22Rv1 (cell line): ENCODE results near the gene CLEC16A.

ENCODE experiments used
- CTCF ChIP-seq: fragments of 450-650 bp; IDR thresholded peaks from 2 replicates; pipeline ENCODE4 v1.5.1; 2017; ENCODE audit warnings: mild to moderate bottlenecking
- ZFX ChIP-seq: fragments of 450-650 bp; IDR thresholded peaks from 2 replicates; pipeline ENCODE4 v1.6.1; 2017; ENCODE audit warnings: antibody characterized with exemption, borderline replicate concordance

DNA sequence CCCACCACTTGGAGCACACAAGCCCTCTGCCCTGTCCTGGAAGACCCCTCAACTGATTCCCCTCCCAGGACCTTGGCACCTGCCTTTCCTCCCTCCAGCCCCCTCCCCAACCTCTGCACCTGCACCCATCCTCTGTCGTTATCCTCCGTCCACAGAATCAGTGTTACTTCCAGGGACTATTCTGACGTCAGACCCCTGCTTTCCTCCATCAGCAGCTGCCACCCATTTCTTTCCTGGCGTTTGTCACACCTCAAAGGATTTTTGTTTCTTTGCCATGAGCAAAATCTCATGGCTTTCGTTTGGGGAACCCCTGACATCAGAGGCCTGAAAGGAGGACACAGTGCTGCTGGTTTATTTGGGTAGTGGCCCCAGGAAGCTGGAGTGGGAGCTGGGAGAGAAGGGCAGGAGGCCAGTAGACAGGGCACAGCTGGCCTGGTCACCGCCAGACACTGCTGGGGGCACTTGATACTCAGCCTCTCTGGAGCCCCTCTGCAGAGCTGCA is 243.2 kb downstream of the CLEC16A start:
- no peak for TF ChIP-seq CTCF
- TF ChIP-seq ZFX, result no peak
